Activated CD4-positive, alpha-beta T cell treated with anti-CD3 and anti-CD28 coated beads, Interleukin-10, Interleukin-2, amounts not matched to agents 100 ng/mL and 50 ng/mL, durations not matched to agents 16 hours and 8 hours (primary cell): ENCODE results near the gene SH3TC2.
"Not testable (repeated sequence)": the region's sequence is repeated elsewhere in the genome, so short reads cannot be mapped to it uniquely, and the experiment has no call there.

Source experiments
- DNase-seq: peaks from one replicate; pipeline ENCODE4 v3.0.0-alpha.2; 2020

SH3TC2 gene

GRCh38 chr5:149063017-149063687 is at the start of gene SH3TC2:
SH3TC2 (minus strand) TSS chr5:149063062; CDS start chr5:149063022, 40 bp downstream.
- no peak for DNase-seq

- DNase-seq = no peak
Observed at GRCh38 chr5:149110406-149110805, 47.5 kb upstream of the SH3TC2 start.

DNA sequence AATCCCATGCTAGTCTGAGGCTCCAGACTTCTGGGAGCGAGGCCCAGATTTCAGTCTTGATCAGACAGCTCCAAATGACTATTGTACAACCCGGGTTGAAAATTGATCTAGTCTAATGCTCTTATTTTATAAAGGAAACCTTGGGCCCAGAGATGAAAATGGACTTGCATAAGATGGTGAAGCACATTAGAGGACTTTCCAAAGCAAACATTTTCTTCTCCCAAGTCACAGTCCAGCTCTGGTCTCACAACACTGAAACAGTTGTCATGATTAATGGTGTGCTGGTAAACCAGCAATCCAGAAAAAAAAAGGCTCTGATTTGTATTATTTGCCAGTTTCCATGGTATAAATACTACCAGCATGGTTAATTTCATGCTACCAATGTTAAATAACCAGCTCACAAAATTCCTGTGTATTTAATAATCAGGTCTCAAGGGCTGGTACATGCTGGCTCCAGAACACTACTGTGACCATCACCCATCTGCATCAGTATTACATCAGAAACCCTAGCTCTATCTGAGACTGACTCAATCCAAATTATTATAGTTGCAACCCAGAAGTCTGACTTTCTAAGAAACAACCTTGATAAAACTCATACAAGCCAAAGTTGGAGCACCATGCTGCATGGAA is 45.9 kb upstream of the SH3TC2 start:
- DNase-seq = no peak

- DNase-seq = no peak
Observed at GRCh38 chr5:149100331-149100730, 37.5 kb upstream of the SH3TC2 start.

DNA sequence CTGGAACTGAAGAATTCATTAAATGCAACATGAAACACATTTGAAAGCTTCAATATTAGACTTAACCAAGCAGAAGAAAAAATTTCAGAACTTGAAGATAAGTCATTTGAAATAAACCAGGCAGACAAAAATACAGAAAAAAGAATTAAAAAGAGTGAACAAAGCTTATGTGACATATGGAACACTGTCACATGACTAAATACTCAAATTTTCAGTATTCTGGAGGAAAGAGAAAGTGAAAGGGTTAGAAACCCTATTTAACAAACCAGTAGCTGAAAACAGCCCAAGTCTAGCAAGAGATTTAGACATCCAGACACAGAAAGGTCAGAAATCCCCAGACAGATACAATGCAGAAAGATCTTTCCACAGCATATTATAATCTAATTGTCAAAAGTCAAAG is 37.1 kb upstream of the SH3TC2 start:
- no peak for DNase-seq

DNA sequence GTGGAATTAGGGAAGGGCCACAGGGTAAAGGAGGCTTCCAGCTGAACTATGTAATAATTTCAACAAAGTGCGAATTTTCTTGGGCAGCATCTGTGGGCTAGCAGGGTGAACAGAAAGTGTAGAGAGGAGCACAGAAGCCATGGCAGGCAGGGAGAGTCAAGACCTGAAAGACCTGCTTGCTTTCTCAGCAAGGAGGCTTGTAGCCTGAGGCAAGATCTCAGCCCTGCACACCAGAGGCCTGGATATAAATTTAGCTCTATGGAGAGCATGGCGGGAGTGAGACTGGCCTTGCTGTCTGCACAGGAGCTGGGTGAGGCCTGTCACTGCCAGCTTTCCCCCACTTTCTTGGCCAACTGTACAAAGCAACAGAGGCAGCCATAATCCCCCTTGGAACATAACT is 32.1 kb upstream of the SH3TC2 start:
- DNase-seq = no peak

GRCh38 chr5:149093625-149094024 is 30.8 kb upstream of the SH3TC2 start:
- no peak for DNase-seq

GRCh38 chr5:149089796-149090195 is 26.9 kb upstream of the SH3TC2 start:
- no peak for DNase-seq

GRCh38 chr5:149088686-149089085 is 25.8 kb upstream of the SH3TC2 start:
- DNase-seq = no peak

DNA sequence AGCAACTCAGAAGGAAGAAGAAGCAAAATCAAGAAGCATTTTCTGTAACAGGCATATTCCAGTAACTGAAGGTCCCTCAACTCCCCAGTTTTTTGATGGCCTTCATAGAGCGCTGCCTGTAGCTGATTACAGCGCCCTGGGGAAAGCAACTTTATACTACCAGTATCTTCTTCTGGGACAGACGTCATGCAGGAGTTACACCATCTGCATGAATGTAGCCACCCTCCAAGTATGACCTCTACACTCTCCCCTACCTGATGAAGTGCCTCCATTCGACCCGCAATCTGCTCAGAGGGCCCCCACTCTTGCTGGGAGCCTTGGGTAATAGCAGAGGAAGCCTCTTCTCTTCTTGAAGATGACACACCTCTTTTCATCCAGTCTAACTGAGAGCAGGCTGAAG is 21.0 kb upstream of the SH3TC2 start:
- no peak for DNase-seq

GRCh38 chr5:149082271-149082670 is 19.4 kb upstream of the SH3TC2 start:
- DNase-seq = no peak

GRCh38 chr5:149080294-149080693 is 17.4 kb upstream of the SH3TC2 start:
- DNase-seq = no peak

GRCh38 chr5:149079883-149080282 is 17.0 kb upstream of the SH3TC2 start:
- peak; percentile 20 for DNase-seq

DNA sequence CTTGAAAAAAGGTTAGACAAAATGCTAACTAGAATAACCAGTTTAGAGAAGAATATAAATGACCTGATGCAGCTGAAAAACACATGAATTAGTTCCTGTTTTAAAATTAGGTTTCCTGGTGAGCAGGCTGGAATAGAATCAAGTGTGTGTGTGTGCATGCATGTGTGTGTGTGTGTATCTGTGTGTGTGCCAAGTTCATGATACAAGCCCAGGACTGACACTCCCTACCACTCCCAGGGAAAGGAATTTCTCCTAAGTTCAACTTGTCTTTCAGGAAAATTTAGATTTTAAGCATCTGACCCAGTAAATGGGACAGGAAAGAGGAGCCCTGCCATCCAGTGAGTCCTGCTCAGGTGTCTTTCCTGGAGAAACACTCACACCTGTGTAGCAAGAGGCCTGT is 11.2 kb upstream of the SH3TC2 start:
- DNase-seq = not testable (repeated sequence)

DNA sequence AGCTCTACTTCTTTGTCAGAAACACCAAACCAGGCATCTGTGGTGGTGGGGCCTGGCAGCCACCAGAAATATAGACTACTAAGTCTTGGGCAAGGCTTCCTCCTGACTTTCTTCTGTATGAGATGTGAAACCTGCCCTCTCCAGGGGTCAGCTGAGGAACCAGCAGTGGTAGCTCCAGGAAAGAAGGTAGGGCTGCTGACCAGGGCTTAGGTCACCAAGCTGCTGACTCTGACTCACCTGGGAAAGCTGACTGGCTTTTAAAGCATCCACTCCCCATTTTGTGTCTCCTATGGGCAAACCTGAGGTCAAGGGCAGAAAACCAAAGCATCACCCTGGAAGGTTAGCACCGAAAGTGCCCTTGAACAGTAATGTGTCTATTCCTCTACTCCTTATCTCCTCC is 10.4 kb upstream of the SH3TC2 start:
- no peak for DNase-seq

GRCh38 chr5:149072791-149073190 is 9.9 kb upstream of the SH3TC2 start:
- no peak for DNase-seq

DNA sequence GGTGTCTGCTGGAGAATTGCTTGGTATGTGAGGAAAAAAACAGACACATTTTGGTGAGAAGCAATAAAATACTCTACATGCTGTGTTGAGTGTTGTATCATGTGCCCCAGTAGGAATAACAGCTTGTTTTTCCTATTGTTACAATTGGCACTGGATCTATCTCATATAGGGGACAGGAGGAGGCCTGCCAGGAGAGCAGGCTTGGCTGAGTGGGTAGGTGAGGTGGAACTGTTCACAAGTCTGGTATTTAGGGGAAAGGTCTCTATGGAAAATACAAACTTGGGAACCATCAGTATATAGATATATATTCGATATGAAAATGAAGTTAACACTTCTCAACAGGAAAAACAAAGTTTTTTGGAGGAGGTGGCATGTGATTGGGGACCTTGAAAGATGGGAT is 9.5 kb upstream of the SH3TC2 start:
- DNase-seq = no peak

DNA sequence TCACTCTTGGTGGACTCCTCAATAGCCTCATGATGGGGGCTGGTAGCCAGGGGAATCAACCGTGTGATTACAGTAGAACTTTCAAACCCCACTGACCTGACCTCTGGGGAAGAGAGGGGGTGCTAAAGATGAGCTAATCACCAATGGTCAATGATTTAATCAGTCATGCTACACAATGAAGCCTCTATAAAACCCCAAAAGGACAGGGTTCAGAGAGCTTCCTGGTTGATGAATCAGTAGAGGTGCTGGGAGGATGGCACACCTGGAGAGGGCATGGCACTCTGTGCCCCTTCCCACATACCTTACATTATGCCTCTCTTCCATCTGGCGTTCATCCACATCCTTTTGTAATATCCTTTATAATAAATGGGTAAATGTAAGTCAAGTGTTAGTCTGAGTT is 8.9 kb upstream of the SH3TC2 start:
- DNase-seq = no peak

DNA sequence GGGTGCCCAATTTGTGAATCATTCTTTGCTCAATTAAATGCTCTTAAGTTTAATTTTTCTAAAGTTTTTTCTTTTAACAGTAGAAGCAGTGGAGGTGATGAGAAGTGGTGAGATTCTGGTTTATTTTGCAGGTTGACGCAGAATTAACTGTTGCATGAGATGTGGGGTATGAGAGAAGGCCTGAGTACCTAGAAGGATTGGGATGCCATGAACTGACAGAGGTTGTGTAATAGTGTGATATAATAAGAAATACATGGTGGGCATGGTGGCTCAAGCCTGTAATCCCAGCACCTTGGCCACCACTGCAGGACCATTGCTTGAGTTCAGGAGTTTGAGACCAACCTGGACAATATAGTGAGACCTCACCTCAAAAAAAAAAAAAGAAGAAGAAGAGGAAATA is 8.4 kb upstream of the SH3TC2 start:
- DNase-seq = no peak

DNA sequence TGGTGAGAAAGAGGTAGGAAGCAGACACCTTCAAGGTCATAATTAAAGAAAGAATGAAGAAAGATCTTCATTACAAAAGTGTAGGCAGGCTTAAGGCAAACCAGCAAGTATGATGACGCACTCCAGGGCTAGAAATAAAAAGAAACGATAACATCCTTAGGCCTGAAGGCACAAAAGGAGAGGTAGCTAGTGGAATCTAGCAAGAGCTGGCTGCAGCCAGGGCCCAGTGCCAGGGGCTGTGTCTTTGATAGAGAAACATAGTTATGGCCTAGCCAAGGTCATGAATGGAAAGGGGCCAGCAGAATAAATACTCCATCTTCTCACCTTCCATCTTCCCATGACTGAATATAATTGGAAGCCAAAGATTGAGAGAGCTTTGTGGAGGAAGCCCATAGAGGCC is 6.8 kb upstream of the SH3TC2 start:
- DNase-seq = no peak

- no peak for DNase-seq
Observed at GRCh38 chr5:149063896-149064478, 1.1 kb upstream of the SH3TC2 start.

DNA sequence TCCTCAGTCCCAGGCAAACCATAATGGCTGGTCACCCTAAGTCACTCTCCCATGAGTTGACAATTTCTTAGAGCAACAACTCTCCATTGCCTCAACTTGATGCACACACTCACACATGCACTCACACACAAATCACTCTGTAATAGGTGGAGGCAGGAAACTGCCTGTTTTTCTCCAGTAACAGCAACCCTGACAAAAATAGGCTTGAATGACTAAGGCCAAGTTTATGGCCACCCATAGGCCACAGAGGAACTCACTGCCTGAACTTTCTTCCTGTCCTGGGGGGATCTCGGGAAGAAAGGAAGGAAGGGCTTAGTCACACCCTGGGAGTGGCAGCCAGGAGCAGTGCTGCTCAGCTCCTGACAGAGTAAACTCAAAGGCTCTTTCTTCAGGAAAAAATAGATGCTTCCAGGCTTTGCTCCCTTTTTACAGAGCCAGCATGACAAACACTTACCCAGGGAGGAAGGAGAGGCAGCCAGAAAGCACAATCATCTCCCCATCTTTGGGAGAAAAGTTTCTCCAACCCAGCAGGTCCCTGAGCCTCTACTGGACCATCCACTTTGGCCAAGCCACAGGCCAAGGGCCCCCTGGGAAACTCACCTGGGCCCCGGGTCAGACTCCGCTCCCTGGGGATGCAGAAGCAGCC is 368 bp downstream of the SH3TC2 start:
- DNase-seq = no peak

- DNase-seq = no peak
Observed at GRCh38 chr5:149061341-149061740, 1.5 kb downstream of the SH3TC2 start.

- no peak for DNase-seq
Observed at GRCh38 chr5:149060325-149060724, 2.5 kb downstream of the SH3TC2 start.
